ENCODE results near the gene DCAF7.

Gene DCAF7

GRCh38 chr17:63525190-63525946 lies 24.9 kb upstream of the DCAF7 start:
- Histone ChIP-seq H3K27ac (no peak overlapping the region), H3K4me3 (no peak overlapping the region)
- no peak for TF ChIP-seq CTCF (IDR thresholded peaks at IDR 0.05)
- DNase-seq (ENCODE audit: low spot score): no peak

- DNase-seq (ENCODE audit: low spot score): no peak
- no peak for TF ChIP-seq CTCF (IDR thresholded peaks at IDR 0.05)
- H3K27ac ChIP-seq: no peak overlapping the region
- no peak overlapping the region for H3K4me3 ChIP-seq
Observed at GRCh38 chr17:63526861-63527260, 23.4 kb upstream of the DCAF7 start.

- Histone ChIP-seq H3K4me3 (no peak overlapping the region), H3K27ac (no peak overlapping the region)
- TF ChIP-seq CTCF (IDR thresholded peaks at IDR 0.05): no peak
- no peak for DNase-seq (ENCODE audit: low spot score)
Observed at GRCh38 chr17:63528183-63528582, 22.1 kb upstream of the DCAF7 start.

GRCh38 chr17:63529711-63530556 lies 20.3 kb upstream of the DCAF7 start:
- no peak overlapping the region for H3K27ac ChIP-seq
- no peak for TF ChIP-seq CTCF (IDR thresholded peaks at IDR 0.05)

GRCh38 chr17:63530557-63531021 lies 19.7 kb upstream of the DCAF7 start:
- DNase-seq (ENCODE audit: low spot score): no peak
- Histone ChIP-seq H3K27ac (no peak overlapping the region), H3K4me3 (no peak overlapping the region)
- TF ChIP-seq CTCF (IDR thresholded peaks at IDR 0.05): no peak

More at GRCh38 chr17:63529711-63530556, 20.3 kb upstream of the DCAF7 start:
- DNase-seq (ENCODE audit: low spot score): no peak
- H3K4me3 ChIP-seq: no peak overlapping the region

- no peak overlapping the region for H3K27ac ChIP-seq
- DNase-seq (ENCODE audit: low spot score): no peak
- no peak for TF ChIP-seq CTCF (IDR thresholded peaks at IDR 0.05)
- no peak overlapping the region for H3K4me3 ChIP-seq
Observed at GRCh38 chr17:63531022-63531965, 19.0 kb upstream of the DCAF7 start.

All from coronary artery (tissue), 2 donors.